HEK293 (cell line): ENCODE results near the gene XK.

Source experiments
- CTCF ChIA-PET: fragments of 350-600 bp; formaldehyde crosslinking; extraction: SDS; loops from one replicate; lab custom pipeline; 2021; ENCODE audit warnings: antibody characterized with exemption; lab: Yijun Ruan, JAX
- POLR2A ChIA-PET: fragments of 300-600 bp; formaldehyde crosslinking; extraction: SDS; loops from one replicate; lab custom pipeline; 2020; ENCODE audit warnings: antibody characterized with exemption, inconsistent platforms; lab: Yijun Ruan, JAX
- H3K27ac ChIP-seq: fragments of 200-500 bp; sonication (Bioruptor generic); 2 replicates; pipeline ENCODE4 v1.5.1; 2014; ENCODE audit warnings: low read depth, low read length, control low read depth, inconsistent platforms; ENCODE audit errors: extremely low read depth
- H3K36me3 ChIP-seq, 2 experiments: fragments of 200-500 bp in 1 of 2; sonication (Bioruptor generic) in 1 of 2; 1 replicate in 1 of 2; 2 replicates in 1 of 2; pipeline ENCODE4 v1.5.1; 2014 to 2017; ENCODE audit warnings: inconsistent platforms in 2 of 2, low read length in 2 of 2; ENCODE audit not compliant: control insufficient read depth in 2 of 2, insufficient read depth in 1 of 2
- H3K4me1 ChIP-seq: fragments of 200-500 bp; sonication (Bioruptor generic); 2 replicates; pipeline ENCODE4 v1.5.1; 2014; ENCODE audit warnings: mild to moderate bottlenecking, low read length, inconsistent platforms; ENCODE audit not compliant: control insufficient read depth, insufficient read depth
- H3K4me3 ChIP-seq: 2 replicates; pipeline ENCODE4 v1.5.1; 2011; ENCODE audit warnings: low read depth, mild to moderate bottlenecking, control low read depth, low read length, moderate library complexity
- H3K9me3 ChIP-seq: fragments of 200-500 bp; sonication (Bioruptor generic); 2 replicates; pipeline ENCODE4 v1.5.1; 2014; ENCODE audit warnings: low read depth, low read length, inconsistent platforms; ENCODE audit not compliant: control insufficient read depth, insufficient read depth
- GLI4 ChIP-seq: fragments of 450-650 bp; formaldehyde crosslinking; IDR thresholded peaks from 2 replicates; pipeline ENCODE4 v1.5.1; 2016; ENCODE audit warnings: missing biosample characterization, missing genetic modification characterization
- OSR2 ChIP-seq: fragments of 450-650 bp; formaldehyde crosslinking; IDR thresholded peaks from 2 replicates; pipeline ENCODE4 v1.5.1; 2016; ENCODE audit warnings: missing biosample characterization, missing genetic modification characterization
- RBAK ChIP-seq: fragments of 450-650 bp; formaldehyde crosslinking; IDR thresholded peaks from 2 replicates; pipeline ENCODE4 v1.5.1; 2016; ENCODE audit warnings: missing biosample characterization, missing genetic modification characterization
- SCRT1 ChIP-seq: fragments of 450-650 bp; formaldehyde crosslinking; IDR thresholded peaks from 2 replicates; pipeline ENCODE4 v1.5.1; 2016; ENCODE audit warnings: missing biosample characterization, missing genetic modification characterization, borderline replicate concordance
- TCF7L2 ChIP-seq: IDR thresholded peaks from 2 replicates; pipeline ENCODE4 v1.6.1; 2011; ENCODE audit warnings: low read depth, mild to moderate bottlenecking, inconsistent platforms, low read length, moderate library complexity, borderline replicate concordance
- ZBTB21 ChIP-seq: fragments of 450-650 bp; formaldehyde crosslinking; IDR thresholded peaks from 2 replicates; pipeline ENCODE4 v1.5.1; 2017; ENCODE audit warnings: missing biosample characterization, missing genetic modification characterization
- ZEB2 ChIP-seq: fragments of 450-650 bp; formaldehyde crosslinking; IDR thresholded peaks from 2 replicates; pipeline ENCODE4 v1.5.1; 2016; ENCODE audit warnings: missing biosample characterization, missing genetic modification characterization
- ZFP3 ChIP-seq: fragments of 450-650 bp; formaldehyde crosslinking; IDR thresholded peaks from 2 replicates; pipeline ENCODE4 v1.5.1; 2016; ENCODE audit warnings: low read depth, missing biosample characterization, missing genetic modification characterization
- ZNF10 ChIP-seq: fragments of 450-650 bp; formaldehyde crosslinking; IDR thresholded peaks from 2 replicates; pipeline ENCODE4 v1.5.1; 2017; ENCODE audit warnings: missing biosample characterization, missing genetic modification characterization
- ZNF146 ChIP-seq: fragments of 450-650 bp; formaldehyde crosslinking; IDR thresholded peaks from 2 replicates; pipeline ENCODE4 v1.5.1; 2016; ENCODE audit warnings: missing biosample characterization, missing genetic modification characterization
- ZNF248 ChIP-seq: fragments of 450-650 bp; formaldehyde crosslinking; IDR thresholded peaks from 2 replicates; pipeline ENCODE4 v1.5.1; 2017; ENCODE audit warnings: missing biosample characterization, missing genetic modification characterization
- ZNF335 ChIP-seq: fragments of 450-650 bp; formaldehyde crosslinking; conservative IDR thresholded peaks from 2 replicates; pipeline ENCODE4 v1.5.1; 2016; ENCODE audit warnings: missing biosample characterization, missing genetic modification characterization
- ZNF37A ChIP-seq: fragments of 450-650 bp; IDR thresholded peaks from 2 replicates; pipeline ENCODE4 v1.5.1; 2018; ENCODE audit warnings: missing biosample characterization, missing genetic modification characterization
- ZNF423 ChIP-seq: fragments of 450-650 bp; formaldehyde crosslinking; IDR thresholded peaks from 2 replicates; pipeline ENCODE4 v1.5.1; 2016; ENCODE audit warnings: missing biosample characterization, missing genetic modification characterization
- ZNF426 ChIP-seq: fragments of 450-650 bp; formaldehyde crosslinking; IDR thresholded peaks from 2 replicates; pipeline ENCODE4 v1.5.1; 2017; ENCODE audit warnings: missing biosample characterization, missing genetic modification characterization, mild to moderate bottlenecking, inconsistent platforms, moderate library complexity
- ZNF510 ChIP-seq: fragments of 450-650 bp; formaldehyde crosslinking; IDR thresholded peaks from 2 replicates; pipeline ENCODE4 v1.5.1; 2018; ENCODE audit warnings: mild to moderate bottlenecking, missing genetic modification characterization, missing biosample characterization; ENCODE audit not compliant: insufficient replicate concordance
- ZNF514 ChIP-seq: fragments of 450-650 bp; formaldehyde crosslinking; IDR thresholded peaks from 2 replicates; pipeline ENCODE4 v1.5.1; 2016; ENCODE audit warnings: missing biosample characterization, missing genetic modification characterization
- ZNF600 ChIP-seq: fragments of 450-650 bp; formaldehyde crosslinking; IDR thresholded peaks from 2 replicates; pipeline ENCODE4 v1.5.1; 2016; ENCODE audit warnings: missing biosample characterization, missing genetic modification characterization
- ZNF843 ChIP-seq: fragments of 450-650 bp; formaldehyde crosslinking; IDR thresholded peaks from 2 replicates; pipeline ENCODE4 v1.5.1; 2016; ENCODE audit warnings: missing biosample characterization, missing genetic modification characterization
- ZSCAN5A ChIP-seq: fragments of 450-650 bp; formaldehyde crosslinking; IDR thresholded peaks from 2 replicates; pipeline ENCODE4 v1.5.1; 2016; ENCODE audit warnings: missing biosample characterization, missing genetic modification characterization
- ZXDB ChIP-seq: fragments of 450-650 bp; formaldehyde crosslinking; IDR thresholded peaks from 2 replicates; pipeline ENCODE4 v1.5.1; 2016; ENCODE audit warnings: missing biosample characterization, missing genetic modification characterization
- TF ChIP-seq, protein P1 (sequence below): fragments of 450-650 bp; formaldehyde crosslinking; IDR thresholded peaks from 2 replicates; pipeline ENCODE4 v1.5.1; 2016; ENCODE audit warnings: missing biosample characterization, missing genetic modification characterization
- TF ChIP-seq, protein P2 (sequence below): fragments of 450-650 bp; formaldehyde crosslinking; IDR thresholded peaks from 2 replicates; pipeline ENCODE4 v1.5.1; 2017; ENCODE audit warnings: missing biosample characterization, missing genetic modification characterization
- TF ChIP-seq, protein P3 (sequence below): fragments of 450-650 bp; formaldehyde crosslinking; IDR thresholded peaks from 2 replicates; pipeline ENCODE4 v1.5.1; 2016; ENCODE audit warnings: missing biosample characterization, missing genetic modification characterization
- TF ChIP-seq, protein P4 (sequence below): fragments of 450-650 bp; formaldehyde crosslinking; IDR thresholded peaks from 2 replicates; pipeline ENCODE4 v1.5.1; 2017; ENCODE audit warnings: missing biosample characterization, missing genetic modification characterization

XK gene

GRCh38 chrX:37685381-37686359, at the start of gene XK:
XK (plus strand) TSS chrX:37685791; CDS start chrX:37685962, 171 bp downstream.
- peak within 1 kb of the TSS; percentile 50 for H3K4me3 ChIP-seq
- ChIA-PET POLR2A (interaction anchor here (0.8 kb wide), 1 partner anchor 376 kb away, joined by 3 read pairs; no protein-coding TSS in a partner anchor), CTCF (no interaction called here)
- H3K4me1 ChIP-seq = no peaks in the 10 kb centered on the region; the same call in 1 of the 2 replicates
- peak within 1 kb of the TSS; percentile 87 for H3K27ac ChIP-seq
- H3K9me3 ChIP-seq = no peaks in the 10 kb centered on the region
- H3K36me3 ChIP-seq = no peaks in the 10 kb centered on the region
- TF ChIP-seq, protein P1, sequence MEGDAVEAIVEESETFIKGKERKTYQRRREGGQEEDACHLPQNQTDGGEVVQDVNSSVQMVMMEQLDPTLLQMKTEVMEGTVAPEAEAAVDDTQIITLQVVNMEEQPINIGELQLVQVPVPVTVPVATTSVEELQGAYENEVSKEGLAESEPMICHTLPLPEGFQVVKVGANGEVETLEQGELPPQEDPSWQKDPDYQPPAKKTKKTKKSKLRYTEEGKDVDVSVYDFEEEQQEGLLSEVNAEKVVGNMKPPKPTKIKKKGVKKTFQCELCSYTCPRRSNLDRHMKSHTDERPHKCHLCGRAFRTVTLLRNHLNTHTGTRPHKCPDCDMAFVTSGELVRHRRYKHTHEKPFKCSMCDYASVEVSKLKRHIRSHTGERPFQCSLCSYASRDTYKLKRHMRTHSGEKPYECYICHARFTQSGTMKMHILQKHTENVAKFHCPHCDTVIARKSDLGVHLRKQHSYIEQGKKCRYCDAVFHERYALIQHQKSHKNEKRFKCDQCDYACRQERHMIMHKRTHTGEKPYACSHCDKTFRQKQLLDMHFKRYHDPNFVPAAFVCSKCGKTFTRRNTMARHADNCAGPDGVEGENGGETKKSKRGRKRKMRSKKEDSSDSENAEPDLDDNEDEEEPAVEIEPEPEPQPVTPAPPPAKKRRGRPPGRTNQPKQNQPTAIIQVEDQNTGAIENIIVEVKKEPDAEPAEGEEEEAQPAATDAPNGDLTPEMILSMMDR (tag by site-specific recombination) = no peak; the same call in none of the 2 replicates
- TF ChIP-seq TCF7L2 = peak; percentile 57; the same call in 1 of the 2 replicates
- TF ChIP-seq ZSCAN5A (tag by site-specific recombination) = no peak
- 0 out of 2 replicates have a peak, but pooled peaks have one; percentile 20 for TF ChIP-seq OSR2 (tag by site-specific recombination)
- peak; percentile 40 for TF ChIP-seq ZNF335 (tag by site-specific recombination)
- TF ChIP-seq ZNF10 (tag by site-specific recombination) = peak; percentile 49; the same call in 1 of the 2 replicates
- TF ChIP-seq ZFP3 (tag by site-specific recombination) = peak; percentile 74
- TF ChIP-seq ZNF843 (tag by site-specific recombination) = no peak
- TF ChIP-seq GLI4 (tag by site-specific recombination) = 0 out of 2 replicates have a peak, but pooled peaks have one; percentile 25
- TF ChIP-seq ZNF426 = no peak
- peak; percentile 69 for TF ChIP-seq ZNF600 (tag by site-specific recombination)
- TF ChIP-seq ZNF248 = no peak
- no peak for TF ChIP-seq ZBTB21 (tag by site-specific recombination)
- TF ChIP-seq ZNF510 (tag by site-specific recombination) = no peak
- no peak for TF ChIP-seq ZXDB
- TF ChIP-seq, protein P2, sequence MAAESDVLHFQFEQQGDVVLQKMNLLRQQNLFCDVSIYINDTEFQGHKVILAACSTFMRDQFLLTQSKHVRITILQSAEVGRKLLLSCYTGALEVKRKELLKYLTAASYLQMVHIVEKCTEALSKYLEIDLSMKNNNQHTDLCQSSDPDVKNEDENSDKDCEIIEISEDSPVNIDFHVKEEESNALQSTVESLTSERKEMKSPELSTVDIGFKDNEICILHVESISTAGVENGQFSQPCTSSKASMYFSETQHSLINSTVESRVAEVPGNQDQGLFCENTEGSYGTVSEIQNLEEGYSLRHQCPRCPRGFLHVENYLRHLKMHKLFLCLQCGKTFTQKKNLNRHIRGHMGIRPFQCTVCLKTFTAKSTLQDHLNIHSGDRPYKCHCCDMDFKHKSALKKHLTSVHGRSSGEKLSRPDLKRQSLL (tag by site-specific recombination) = 0 out of 2 replicates have a peak, but pooled peaks have one; percentile 30
- TF ChIP-seq ZNF37A (tag by site-specific recombination) = no peak
- TF ChIP-seq SCRT1 (tag by site-specific recombination) = 0 out of 2 replicates have a peak, but pooled peaks have one; percentile 17
- no peak for TF ChIP-seq RBAK (tag by site-specific recombination)
- TF ChIP-seq ZNF423 (tag by site-specific recombination) = no peak
- peak; percentile 55; the same call in 1 of the 2 replicates for TF ChIP-seq ZEB2 (tag by site-specific recombination)
- TF ChIP-seq, protein P3, sequence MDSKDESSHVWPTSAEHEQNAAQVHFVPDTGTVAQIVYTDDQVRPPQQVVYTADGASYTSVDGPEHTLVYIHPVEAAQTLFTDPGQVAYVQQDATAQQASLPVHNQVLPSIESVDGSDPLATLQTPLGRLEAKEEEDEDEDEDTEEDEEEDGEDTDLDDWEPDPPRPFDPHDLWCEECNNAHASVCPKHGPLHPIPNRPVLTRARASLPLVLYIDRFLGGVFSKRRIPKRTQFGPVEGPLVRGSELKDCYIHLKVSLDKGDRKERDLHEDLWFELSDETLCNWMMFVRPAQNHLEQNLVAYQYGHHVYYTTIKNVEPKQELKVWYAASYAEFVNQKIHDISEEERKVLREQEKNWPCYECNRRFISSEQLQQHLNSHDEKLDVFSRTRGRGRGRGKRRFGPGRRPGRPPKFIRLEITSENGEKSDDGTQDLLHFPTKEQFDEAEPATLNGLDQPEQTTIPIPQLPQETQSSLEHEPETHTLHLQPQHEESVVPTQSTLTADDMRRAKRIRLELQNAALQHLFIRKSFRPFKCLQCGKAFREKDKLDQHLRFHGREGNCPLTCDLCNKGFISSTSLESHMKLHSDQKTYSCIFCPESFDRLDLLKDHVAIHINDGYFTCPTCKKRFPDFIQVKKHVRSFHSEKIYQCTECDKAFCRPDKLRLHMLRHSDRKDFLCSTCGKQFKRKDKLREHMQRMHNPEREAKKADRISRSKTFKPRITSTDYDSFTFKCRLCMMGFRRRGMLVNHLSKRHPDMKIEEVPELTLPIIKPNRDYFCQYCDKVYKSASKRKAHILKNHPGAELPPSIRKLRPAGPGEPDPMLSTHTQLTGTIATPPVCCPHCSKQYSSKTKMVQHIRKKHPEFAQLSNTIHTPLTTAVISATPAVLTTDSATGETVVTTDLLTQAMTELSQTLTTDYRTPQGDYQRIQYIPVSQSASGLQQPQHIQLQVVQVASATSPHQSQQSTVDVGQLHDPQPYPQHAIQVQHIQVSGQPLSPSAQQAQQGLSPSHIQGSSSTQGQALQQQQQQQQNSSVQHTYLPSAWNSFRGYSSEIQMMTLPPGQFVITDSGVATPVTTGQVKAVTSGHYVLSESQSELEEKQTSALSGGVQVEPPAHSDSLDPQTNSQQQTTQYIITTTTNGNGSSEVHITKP (tag by site-specific recombination) = 0 out of 2 replicates have a peak, but pooled peaks have one; percentile 14
- TF ChIP-seq, protein P4, sequence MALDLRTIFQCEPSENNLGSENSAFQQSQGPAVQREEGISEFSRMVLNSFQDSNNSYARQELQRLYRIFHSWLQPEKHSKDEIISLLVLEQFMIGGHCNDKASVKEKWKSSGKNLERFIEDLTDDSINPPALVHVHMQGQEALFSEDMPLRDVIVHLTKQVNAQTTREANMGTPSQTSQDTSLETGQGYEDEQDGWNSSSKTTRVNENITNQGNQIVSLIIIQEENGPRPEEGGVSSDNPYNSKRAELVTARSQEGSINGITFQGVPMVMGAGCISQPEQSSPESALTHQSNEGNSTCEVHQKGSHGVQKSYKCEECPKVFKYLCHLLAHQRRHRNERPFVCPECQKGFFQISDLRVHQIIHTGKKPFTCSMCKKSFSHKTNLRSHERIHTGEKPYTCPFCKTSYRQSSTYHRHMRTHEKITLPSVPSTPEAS (tag by site-specific recombination) = peak; percentile 32; the same call in 1 of the 2 replicates
- no peak for TF ChIP-seq ZNF514 (tag by site-specific recombination)
- no peak for TF ChIP-seq ZNF146 (tag by site-specific recombination)
